GM12865 (cell line): ENCODE data around the gene GPC3.

Source experiments
- DNase-seq: peaks from one replicate; pipeline ENCODE4 v3.0.0; 2010; ENCODE audit warnings: low read depth
- H3K4me3 ChIP-seq: 2 replicates; pipeline ENCODE4 v1.5.1; 2011; ENCODE audit warnings: mild to moderate bottlenecking, low read depth, low read length, control low read depth
- TF ChIP-seq, protein P1 (sequence below): IDR thresholded peaks from 2 replicates; pipeline ENCODE4 v1.5.1; 2011; ENCODE audit warnings: low read length, control low read depth, low read depth, inconsistent platforms; ENCODE audit not compliant: insufficient read depth; ENCODE audit errors: missing control alignments

GPC3 gene

GRCh38 chrX:133511041-133511440, 474.4 kb downstream of the GPC3 start:
- TF ChIP-seq, protein P1, sequence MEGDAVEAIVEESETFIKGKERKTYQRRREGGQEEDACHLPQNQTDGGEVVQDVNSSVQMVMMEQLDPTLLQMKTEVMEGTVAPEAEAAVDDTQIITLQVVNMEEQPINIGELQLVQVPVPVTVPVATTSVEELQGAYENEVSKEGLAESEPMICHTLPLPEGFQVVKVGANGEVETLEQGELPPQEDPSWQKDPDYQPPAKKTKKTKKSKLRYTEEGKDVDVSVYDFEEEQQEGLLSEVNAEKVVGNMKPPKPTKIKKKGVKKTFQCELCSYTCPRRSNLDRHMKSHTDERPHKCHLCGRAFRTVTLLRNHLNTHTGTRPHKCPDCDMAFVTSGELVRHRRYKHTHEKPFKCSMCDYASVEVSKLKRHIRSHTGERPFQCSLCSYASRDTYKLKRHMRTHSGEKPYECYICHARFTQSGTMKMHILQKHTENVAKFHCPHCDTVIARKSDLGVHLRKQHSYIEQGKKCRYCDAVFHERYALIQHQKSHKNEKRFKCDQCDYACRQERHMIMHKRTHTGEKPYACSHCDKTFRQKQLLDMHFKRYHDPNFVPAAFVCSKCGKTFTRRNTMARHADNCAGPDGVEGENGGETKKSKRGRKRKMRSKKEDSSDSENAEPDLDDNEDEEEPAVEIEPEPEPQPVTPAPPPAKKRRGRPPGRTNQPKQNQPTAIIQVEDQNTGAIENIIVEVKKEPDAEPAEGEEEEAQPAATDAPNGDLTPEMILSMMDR, result no peak
- H3K4me3 ChIP-seq, result no peak overlapping the region
- DNase-seq, result no peak

DNA sequence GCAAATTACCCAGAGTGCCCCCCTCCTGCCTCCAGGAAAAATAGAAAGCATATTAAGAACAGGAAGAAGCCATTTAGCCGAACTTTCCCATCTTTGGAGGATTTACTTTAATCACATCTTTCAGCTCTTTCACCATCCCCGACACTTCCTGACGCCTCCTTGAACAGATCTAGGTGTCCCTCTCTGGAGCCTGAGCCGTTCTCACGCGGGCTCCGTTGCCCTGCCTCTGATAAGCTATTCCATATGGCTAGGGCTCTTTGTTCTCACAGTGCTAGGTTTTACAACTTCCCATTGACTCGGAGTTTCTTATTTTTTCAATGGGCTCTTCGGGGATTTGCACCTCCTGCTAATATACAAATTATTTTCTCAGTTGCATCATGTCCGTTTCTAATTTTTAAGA, 488.0 kb downstream of the GPC3 start:
- no peak for DNase-seq
- no peak overlapping the region for H3K4me3 ChIP-seq
- TF ChIP-seq, protein P1, result no peak

DNA sequence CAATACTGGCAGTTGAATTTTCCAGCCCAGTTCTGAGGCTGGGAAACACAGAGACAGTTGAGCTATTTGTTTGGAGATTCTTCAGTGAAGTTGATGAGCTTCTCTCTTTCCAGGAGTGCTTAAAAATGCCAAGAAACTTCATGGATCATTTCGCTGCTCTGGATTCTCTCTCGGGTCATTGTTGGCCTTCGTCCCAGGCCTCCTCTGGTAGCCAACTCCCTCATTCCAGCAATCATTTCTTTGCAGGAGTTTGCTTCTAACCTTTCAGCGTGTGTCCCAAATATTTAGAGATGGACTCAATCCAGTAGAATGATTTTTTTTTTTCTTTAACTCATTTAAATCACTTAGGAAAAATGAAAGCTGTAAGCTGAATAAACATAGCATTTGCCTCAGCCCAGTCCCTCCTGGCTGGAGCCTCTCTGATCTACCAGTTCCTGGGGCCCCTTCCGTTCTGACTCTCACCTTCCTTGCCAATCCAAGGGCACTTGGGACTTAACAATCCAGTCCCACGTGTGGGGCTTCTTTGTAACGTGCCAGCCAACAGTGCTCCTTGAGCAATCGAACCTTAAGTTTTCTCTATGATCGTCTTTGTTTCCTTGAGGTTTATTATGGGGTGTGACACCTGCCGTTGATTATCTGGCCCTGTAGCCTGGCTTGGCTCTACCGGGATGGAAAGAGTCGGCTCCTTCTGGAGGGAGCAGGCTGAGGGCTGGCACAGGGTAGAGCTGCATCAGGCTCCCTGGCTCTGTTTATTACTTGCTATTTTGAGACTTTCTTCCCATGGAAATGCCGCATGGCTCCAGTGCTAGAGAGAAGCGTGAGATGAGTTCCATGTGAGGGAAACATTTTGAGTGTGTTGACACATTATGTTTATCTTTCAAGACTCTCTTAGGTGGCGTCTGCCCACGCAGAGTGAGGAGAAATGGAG, 489.7 kb downstream of the GPC3 start:
- DNase-seq, result no peak
- H3K4me3 ChIP-seq, result no peak overlapping the region
- TF ChIP-seq, protein P1, result no peak

GRCh38 chrX:133493366-133493765, 492.0 kb downstream of the GPC3 start:
- TF ChIP-seq, protein P1, result no peak

GRCh38 chrX:133490955-133491354, 494.4 kb downstream of the GPC3 start:
- TF ChIP-seq, protein P1, result no peak
- no peak for DNase-seq
- H3K4me3 ChIP-seq, result no peak overlapping the region

More at GRCh38 chrX:133493366-133493765, 492.0 kb downstream of the GPC3 start:
- H3K4me3 ChIP-seq, result no peak overlapping the region
- DNase-seq, result no peak
